Cardiac muscle cell (in vitro differentiated cells and primary cell): ENCODE measurements around the gene GABRQ. TPM values are rescaled to one million over a fixed set of nuclear protein-coding genes. Genes with fewer than 3 reads are reported as not detected.
A peak's percentile ranks its signal among the peaks of the same experiment; 100 is the strongest.

ENCODE experiments used
- DNase-seq, 2 donors: peaks; one replicate each; pipeline versions ENCODE4 v3.0.0 to v3.0.0-alpha.2; 2010 to 2017; ENCODE audit warnings: low read depth in 1 of 2, low spot score in 1 of 2
- H3K27ac ChIP-seq: fragments of 200-600 bp; sonication (generic); 2 replicates; pipeline ENCODE4 v1.5.1; 2016
- H3K27me3 ChIP-seq: fragments of 200-600 bp; sonication (generic); 2 replicates; pipeline ENCODE4 v1.6.0; 2016; ENCODE audit warnings: control low read depth
- H3K36me3 ChIP-seq: fragments of 200-600 bp; sonication (generic); 2 replicates; pipeline ENCODE4 v1.5.1; 2016; ENCODE audit warnings: control low read depth
- H3K4me1 ChIP-seq: fragments of 200-600 bp; sonication (generic); 2 replicates; pipeline ENCODE4 v1.8.1; 2017; ENCODE audit warnings: low read depth, mild to moderate bottlenecking, mixed run types
- H3K4me3 ChIP-seq: fragments of 200-600 bp; sonication (generic); 2 replicates; pipeline ENCODE4 v1.5.1; 2016; ENCODE audit warnings: mild to moderate bottlenecking
- H3K9me3 ChIP-seq: fragments of 200-600 bp; sonication (generic); 2 replicates; pipeline ENCODE4 v1.5.1; 2017; ENCODE audit warnings: low read depth, mild to moderate bottlenecking, control low read depth
- polyA plus RNA-seq: library from polyadenylated mRNA; unstranded; fragments of >200 nt; fragmentation: Nextera tagmentation; extraction: Ambion mirVana; gene quantifications from 2 replicates; pipeline ENCODE4 v1.2.1, GENCODE V29; 2016
- total RNA-seq: library from RNA; depleted of rRNA; stranded (reverse); fragments of >200 nt; gene quantifications from 2 replicates; pipeline ENCODE4 v1.2.3, GENCODE V29; 2016
- TF ChIP-seq, protein P1 (sequence below): IDR thresholded peaks from 2 replicates; pipeline ENCODE4 v1.5.1; 2012; ENCODE audit warnings: low read depth, mild to moderate bottlenecking, low read length

GABRQ gene
- total and polyA plus RNA-seq, 2 experiments from 2014 or later: 0.03 TPM; not detected in 1

DNA sequence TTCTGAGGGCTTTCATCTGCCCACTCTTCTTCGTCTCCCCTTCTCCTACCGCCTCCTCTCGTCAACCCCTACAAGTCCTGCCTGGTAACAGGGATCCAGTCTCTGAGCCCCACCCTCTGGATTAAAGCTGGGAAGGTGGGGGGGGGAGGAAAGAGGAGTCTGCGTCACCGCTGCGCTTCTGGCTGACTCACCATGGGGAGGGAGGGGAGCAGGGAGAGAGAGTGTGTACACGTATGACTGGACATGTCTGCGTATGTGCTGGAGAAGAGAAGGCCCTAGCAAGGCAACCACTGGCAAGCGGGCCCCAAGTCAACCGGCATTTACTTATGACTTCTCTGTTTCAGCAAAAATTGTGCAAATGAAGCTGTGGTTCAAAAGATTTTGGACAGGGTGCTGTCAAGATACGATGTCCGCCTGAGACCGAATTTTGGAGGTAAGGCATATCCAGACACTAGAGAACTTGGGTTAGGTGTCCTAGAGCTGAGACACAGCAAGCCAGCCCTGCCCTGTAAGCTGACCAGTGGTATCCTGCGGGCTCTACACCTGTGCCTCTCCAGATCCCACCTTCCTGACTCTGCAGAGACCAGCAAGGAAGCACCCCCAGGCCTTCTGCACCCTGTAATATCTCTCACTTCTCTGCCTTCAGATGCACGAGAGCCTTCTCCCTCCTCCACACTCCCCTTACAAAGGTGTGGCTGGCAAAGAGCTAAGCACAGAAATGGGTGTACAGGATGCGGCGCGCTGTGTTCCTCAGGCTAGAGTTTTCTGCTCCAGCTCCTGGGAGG, 2.5 kb downstream of the GABRQ start:
- Histone ChIP-seq H3K4me1 (no peaks in the 10 kb centered on the region), H3K9me3 (no peaks in the 10 kb centered on the region), H3K4me3 (no peak overlapping the region), H3K27me3 (peaks cover 34% of the 10 kb centered on the region), H3K27ac (no peak overlapping the region), H3K36me3 (no peaks in the 10 kb centered on the region)
- TF ChIP-seq, protein P1, sequence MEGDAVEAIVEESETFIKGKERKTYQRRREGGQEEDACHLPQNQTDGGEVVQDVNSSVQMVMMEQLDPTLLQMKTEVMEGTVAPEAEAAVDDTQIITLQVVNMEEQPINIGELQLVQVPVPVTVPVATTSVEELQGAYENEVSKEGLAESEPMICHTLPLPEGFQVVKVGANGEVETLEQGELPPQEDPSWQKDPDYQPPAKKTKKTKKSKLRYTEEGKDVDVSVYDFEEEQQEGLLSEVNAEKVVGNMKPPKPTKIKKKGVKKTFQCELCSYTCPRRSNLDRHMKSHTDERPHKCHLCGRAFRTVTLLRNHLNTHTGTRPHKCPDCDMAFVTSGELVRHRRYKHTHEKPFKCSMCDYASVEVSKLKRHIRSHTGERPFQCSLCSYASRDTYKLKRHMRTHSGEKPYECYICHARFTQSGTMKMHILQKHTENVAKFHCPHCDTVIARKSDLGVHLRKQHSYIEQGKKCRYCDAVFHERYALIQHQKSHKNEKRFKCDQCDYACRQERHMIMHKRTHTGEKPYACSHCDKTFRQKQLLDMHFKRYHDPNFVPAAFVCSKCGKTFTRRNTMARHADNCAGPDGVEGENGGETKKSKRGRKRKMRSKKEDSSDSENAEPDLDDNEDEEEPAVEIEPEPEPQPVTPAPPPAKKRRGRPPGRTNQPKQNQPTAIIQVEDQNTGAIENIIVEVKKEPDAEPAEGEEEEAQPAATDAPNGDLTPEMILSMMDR: no peak
- DNase-seq: peak in 1 of 2 donors; percentile 2

DNA sequence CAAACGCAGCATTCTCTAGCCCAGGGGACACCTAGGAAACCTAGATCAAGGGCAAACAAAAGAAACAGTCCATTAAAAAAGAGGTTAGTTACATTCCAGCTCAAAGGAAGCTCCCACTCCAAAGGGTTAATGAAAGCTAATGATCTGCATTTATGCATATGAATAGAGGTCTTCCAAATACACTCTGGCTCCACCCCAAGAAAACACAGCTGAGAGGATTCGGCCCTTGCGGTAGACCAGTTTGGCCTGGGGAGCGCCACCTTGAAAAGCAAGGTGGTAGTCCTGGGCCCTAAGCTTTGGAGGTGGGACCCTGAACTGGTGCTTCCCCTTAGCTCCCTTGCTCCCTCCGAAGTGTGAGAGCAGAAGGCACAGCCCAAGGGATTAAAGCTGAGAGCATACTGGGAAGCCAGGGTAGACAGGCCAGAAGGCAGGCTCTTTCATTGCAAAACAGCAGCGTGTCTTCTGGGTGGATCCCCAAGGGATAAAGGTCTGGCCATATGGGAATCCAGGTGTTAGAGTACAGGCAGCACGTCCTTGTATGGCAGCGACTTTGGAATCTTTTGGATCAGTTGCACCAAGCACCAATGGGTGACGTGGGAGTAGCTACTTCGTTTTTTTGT, 3.7 kb downstream of the GABRQ start:
- no peaks in the 10 kb centered on the region for H3K4me1 ChIP-seq
- TF ChIP-seq, protein P1: no peak
- DNase-seq: no peak
- peaks cover 34% of the 10 kb centered on the region for H3K27me3 ChIP-seq
- no peaks in the 10 kb centered on the region for H3K9me3 ChIP-seq
- H3K4me3 ChIP-seq: no peak overlapping the region
- no peaks in the 10 kb centered on the region for H3K36me3 ChIP-seq
- no peak overlapping the region for H3K27ac ChIP-seq

DNA sequence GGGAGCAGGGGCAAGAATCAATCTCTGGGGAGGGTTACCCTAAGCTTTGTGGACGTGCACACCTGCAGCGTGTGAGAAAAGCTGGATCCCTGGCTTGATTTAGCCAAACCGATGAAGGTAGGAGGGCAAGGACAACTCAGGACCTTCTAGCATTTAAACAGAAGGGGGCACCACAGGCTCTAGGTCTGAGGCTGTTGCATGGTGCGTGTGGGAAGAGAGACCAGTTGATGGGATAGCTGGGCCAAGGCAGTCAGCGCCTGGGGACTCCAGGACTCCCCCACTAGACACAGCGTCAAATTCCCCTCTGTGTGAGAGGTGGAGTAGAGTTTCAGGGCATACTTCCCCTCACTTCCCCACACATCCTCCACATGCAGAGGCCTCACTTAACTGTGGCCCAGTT, 4.3 kb downstream of the GABRQ start:
- Histone ChIP-seq H3K27me3 (peaks cover 34% of the 10 kb centered on the region), H3K4me1 (no peaks in the 10 kb centered on the region), H3K9me3 (no peaks in the 10 kb centered on the region), H3K36me3 (no peaks in the 10 kb centered on the region), H3K4me3 (no peak overlapping the region), H3K27ac (no peak overlapping the region)
- TF ChIP-seq, protein P1: peak; percentile 9
- DNase-seq: peak; percentile 5 to 42

DNA sequence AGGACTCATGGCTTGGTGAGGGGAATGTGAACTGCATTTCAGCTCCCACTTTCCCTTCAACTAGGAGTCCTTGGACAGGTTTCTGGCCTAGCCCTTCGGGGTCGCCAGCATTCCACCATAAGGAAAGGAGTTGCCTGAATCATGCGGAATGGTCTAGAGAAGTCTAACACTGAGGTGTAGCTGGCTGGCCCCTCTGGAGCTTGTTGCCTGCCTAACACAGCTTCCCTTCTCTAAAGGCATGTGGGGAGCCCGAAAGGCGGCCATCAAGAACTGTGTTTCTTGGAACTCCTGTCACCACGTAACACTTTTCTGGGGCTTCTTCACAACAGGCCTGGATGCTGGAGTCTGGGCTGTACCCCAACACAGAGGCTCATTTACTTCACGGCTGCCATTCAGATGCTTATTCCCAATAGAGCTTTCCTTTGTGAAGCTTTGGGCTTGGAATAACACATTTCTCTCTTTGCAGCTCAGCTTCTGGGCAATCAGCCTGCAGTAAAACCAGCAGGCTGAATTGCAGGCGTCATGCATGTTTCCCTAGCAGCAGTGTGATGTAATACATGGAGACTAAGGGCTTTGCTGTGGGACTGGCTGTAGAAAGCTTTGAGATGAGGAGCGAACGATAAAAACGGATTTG, 5.4 kb downstream of the GABRQ start:
- Histone ChIP-seq H3K4me1 (no peaks in the 10 kb centered on the region), H3K4me3 (no peak overlapping the region), H3K27ac (no peak overlapping the region), H3K27me3 (peaks cover 26% of the 10 kb centered on the region), H3K36me3 (no peaks in the 10 kb centered on the region), H3K9me3 (no peaks in the 10 kb centered on the region)
- DNase-seq: no peak
- TF ChIP-seq, protein P1: no peak

DNA sequence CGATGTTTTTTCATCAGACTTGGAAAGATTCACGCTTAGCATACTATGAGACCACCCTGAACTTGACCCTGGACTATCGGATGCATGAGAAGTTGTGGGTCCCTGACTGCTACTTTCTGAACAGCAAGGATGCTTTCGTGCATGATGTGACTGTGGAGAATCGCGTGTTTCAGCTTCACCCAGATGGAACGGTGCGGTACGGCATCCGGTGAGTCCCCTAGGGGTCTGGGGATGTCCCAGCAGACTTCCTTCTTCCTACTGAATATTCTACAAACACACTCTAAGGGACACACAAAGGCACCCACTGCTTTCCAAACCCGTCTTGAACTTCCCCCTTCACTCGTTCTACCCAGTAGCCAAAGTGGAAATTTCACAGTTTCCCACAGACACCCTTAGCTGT, 9.3 kb downstream of the GABRQ start:
- Histone ChIP-seq H3K27ac (no peak overlapping the region), H3K9me3 (no peaks in the 10 kb centered on the region)

More for the DNA sequence above, 9.3 kb downstream of the GABRQ start:
- TF ChIP-seq, protein P1: no peak
- Histone ChIP-seq H3K4me1 (no peaks in the 10 kb centered on the region), H3K36me3 (no peaks in the 10 kb centered on the region), H3K27me3 (no peaks in the 10 kb centered on the region), H3K4me3 (no peak overlapping the region)
- DNase-seq: no peak
